Measurements from ENCODE around the gene COL4A2.
"Not testable (repeated sequence)": the region's sequence is repeated elsewhere in the genome, so short reads cannot be mapped to it uniquely, and the experiment has no call there.

COL4A2 gene

GRCh38 chr13:110445722-110446574, 138.9 kb downstream of the COL4A2 start:
- DNase-seq = no peak

GRCh38 chr13:110446575-110446890, 139.4 kb downstream of the COL4A2 start:
- no peak for DNase-seq

GRCh38 chr13:110447058-110447511, 140.0 kb downstream of the COL4A2 start:
- DNase-seq = peak; percentile 69

GRCh38 chr13:110447801-110448200, 140.7 kb downstream of the COL4A2 start:
- DNase-seq = no peak

- peak; percentile 87 for DNase-seq
These were observed 141.1 kb downstream of the COL4A2 start for GRCh38 chr13:110448230-110448629.

GRCh38 chr13:110448677-110449076, 141.6 kb downstream of the COL4A2 start:
- no peak for DNase-seq

- no peak for DNase-seq
These were observed 142.3 kb downstream of the COL4A2 start for GRCh38 chr13:110449219-110450015.

- DNase-seq = no peak
These were observed 143.2 kb downstream of the COL4A2 start for GRCh38 chr13:110450016-110450900.

GRCh38 chr13:110450941-110451730, 144.1 kb downstream of the COL4A2 start:
- DNase-seq = no peak

- not testable (repeated sequence) for DNase-seq
These were observed 146.0 kb downstream of the COL4A2 start for GRCh38 chr13:110453091-110453490.

GRCh38 chr13:110453797-110454196, 146.7 kb downstream of the COL4A2 start:
- peak; percentile 38 for DNase-seq

- DNase-seq = no peak
These were observed 147.3 kb downstream of the COL4A2 start for GRCh38 chr13:110454227-110454859.

GRCh38 chr13:110454956-110455355, 147.9 kb downstream of the COL4A2 start:
- no peak for DNase-seq

- no peak for DNase-seq
These were observed 148.4 kb downstream of the COL4A2 start for GRCh38 chr13:110455444-110455843.

- DNase-seq = peak; percentile 65
These were observed 148.9 kb downstream of the COL4A2 start for GRCh38 chr13:110455941-110456340.

- no peak for DNase-seq
These were observed 149.5 kb downstream of the COL4A2 start for GRCh38 chr13:110456550-110456949.

GRCh38 chr13:110457361-110457760, 150.3 kb downstream of the COL4A2 start:
- DNase-seq = no peak

- no peak for DNase-seq
These were observed 150.9 kb downstream of the COL4A2 start for GRCh38 chr13:110458017-110458416.

GRCh38 chr13:110458594-110459365, 151.7 kb downstream of the COL4A2 start:
- DNase-seq = no peak

GRCh38 chr13:110462091-110462490, 155.0 kb downstream of the COL4A2 start:
- DNase-seq = no peak

GRCh38 chr13:110463156-110463555, 156.1 kb downstream of the COL4A2 start:
- DNase-seq = no peak
